NCI-H748 treated with DMSO at 0.1 percent for 48 hours (cell line): Measurements from ENCODE around the gene ROBO1.
"Not testable (repeated sequence)": the region's sequence is repeated elsewhere in the genome, so short reads cannot be mapped to it uniquely, and the experiment has no call there.

Experiments used
- DNase-seq: peaks from one replicate; lab custom pipeline; 2025; lab: John Stamatoyannopoulos, UW

The ROBO1 gene

DNA sequence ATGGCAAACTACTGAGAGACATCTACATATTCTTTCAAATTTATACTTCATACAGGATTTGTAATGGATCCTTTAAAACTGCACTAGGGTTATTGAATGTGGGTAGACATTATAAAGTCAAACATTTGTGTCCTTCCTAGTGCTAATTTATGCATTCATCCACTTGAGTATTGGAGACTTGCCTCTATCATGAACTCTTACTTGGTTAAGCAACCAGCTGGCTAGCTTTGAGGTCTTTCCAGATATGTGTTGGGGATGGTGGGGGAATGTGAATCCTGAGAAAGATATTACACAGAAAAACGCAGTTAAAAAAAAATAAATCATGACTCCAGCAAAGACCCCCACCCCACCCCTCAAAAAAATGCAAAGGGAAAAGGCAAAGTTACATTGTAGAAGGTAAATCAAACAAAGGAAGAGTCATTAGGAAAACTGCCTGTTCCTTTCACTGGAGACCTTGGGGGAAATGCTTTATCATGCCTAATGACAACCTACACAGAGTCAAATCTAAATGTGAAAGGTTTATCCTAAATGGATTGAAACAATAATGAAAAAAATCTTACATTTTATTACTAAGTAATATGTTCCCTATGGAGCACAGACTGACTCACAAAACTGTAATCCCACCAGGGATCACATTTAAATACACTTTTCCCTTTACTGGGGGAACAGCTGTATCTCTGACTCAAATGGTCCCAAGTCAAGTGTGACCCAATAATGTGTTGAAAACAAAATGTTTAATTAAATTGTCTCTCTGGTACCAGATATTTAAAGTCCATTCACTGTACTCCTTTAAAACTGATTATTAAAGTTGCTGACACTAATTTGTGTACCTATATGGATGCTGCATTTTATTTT lies 522.3 kb downstream of the ROBO1 start:
- no peak for DNase-seq

DNA sequence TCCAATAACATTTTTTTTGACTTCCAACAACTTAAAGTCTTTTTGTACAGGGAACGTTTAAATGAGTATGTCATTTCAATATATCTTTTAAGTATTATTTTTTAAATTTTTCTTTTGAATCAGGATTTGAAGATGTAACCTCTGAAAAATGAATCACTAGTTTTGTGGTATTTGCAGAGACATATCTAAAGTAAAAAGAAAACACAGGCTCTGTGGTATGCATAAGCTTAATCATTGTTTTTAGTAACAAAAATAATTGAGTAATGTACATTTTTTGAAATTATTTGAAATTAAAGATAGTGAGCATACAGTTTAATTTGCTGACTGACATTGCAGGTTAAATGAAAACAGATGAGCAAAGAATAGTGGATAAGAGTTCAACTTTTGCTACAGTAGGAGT lies 531.3 kb downstream of the ROBO1 start:
- DNase-seq = no peak

DNA sequence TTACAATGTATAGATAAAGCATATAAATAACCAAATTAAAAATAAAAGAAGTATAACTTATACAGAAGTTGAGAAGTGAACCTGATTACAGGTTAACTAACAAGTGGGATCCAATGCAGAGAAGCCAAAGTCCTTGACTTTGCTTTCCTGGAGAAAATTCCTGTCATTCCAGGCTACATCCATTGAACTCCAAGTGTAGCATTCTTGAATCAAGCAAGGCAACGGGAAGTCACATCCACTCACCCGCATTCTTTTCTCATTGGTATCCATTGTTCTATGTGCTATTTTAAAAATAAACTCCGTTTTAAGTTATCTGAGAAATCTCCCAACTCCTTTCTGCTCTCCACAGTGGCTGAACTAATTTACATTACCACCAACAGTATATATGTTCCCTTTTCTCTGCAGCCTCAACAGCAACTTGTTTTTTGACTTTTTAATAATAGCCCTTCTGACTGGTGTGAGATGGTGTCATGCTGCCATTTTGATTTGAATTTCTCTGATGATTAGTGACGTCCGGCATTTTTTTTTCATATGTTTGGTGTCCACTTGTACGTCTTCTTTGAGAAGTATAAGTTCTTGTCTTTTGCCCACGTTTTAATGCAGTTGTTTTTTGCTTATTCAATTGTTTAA lies 534.3 kb downstream of the ROBO1 start:
- DNase-seq = no peak

DNA sequence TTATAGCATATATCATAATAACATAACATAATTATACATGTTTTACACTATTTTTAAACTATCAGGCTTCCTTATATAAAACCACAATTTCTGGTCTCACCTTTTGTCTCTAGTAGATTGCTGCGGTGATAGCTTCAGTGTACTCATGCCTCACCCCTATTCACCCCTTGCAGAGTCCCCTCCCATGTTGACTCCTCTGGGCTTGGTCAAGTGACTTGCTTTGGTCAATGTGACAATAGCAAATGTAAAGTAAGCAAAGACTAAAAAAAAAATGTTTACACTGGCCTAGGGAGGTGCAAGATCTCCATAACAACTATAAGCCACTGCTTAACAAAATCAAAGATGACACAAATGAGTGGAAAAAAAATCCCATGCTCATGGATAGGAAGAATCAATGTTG lies 537.5 kb downstream of the ROBO1 start:
- no peak for DNase-seq

DNA sequence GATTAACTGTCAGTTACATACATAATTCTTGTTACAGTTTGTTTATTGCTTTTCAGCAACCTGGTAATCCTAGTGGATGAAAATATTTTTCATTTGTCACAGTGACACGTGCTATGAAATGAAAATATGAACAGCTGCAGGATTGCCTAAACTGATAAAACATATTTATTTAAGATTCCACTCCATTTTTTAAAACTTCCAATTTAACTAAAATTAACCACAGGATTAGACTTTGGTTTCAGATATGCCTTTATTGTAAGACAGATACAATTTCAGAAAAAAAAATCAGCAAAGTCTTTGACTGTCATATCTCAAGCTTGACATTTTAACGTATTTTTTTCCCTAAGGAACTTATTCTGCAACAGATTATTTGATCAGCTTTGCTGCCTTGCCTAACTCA lies 550.7 kb downstream of the ROBO1 start:
- no peak for DNase-seq

DNA sequence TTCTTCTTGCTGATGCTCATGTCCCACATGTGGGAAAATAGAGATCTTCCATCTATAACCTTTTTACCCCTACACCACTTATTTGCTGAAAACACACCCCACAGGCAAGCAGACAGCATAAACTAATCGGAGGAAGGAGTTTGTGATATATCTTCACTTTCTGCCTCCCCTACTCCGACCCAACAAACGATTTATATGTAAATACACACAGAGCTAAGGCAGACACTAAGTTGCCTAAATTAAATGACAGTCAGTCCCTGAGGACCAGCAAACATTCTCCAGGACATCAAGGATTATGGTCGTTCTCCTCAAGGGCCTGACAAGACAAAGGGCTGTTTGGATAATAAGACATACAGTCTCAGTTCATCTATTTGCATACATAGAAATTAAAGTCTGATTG lies 552.5 kb downstream of the ROBO1 start:
- no peak for DNase-seq

DNA sequence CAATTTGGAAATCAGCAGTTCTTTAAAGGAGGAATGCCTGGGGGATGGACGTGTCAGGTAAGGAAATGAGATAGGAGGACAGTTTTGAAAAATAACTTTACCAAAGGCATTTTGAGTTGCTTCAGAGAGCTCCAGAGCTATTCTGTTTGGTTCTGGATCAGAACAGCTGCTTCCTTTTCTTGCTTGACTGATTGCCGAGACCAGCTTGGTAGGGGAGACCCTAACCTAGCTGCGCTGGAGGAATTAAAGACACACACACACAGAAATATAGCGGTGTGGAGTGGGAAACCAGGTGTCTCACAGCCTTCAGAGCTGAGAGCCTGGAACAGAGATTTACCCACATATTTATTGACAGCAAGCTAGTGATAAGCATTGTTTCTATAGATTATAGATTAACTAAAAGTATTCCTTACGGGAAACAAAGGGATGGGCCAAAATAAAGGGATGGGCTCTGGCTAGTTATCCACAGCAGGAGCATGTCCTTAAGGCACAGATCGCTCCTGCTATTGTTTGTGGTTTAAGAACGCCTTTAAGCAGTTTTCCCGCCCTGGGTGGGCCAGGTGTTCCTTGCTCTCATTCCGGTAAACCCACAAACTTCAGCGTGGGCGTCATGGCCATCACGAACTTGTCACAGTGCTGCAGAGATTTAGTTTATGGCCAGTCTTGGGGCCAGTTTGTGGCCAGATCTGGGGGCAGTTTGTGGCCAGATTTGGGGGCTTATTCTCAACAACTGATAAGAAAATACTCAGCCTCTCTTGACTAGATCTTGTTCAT lies 556.0 kb downstream of the ROBO1 start:
- no peak for DNase-seq

DNA sequence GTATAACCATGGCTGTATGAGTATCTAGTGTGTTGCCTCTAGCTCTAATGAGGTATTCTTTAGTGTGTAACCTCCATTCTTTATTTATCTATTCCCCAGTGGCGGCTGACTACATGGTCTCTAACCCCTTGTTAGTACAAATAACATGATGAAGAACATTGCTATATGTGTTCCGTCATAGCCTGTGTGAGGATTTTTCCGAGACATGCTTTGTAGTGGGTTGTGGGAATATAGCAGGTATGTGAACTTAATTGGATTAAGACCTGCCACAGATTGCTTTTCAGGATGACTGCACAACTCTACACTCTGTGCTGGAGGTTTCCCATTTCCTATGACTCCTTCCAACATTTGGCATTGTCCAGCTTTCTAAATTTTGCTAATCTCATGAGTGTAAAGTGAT lies 563.4 kb downstream of the ROBO1 start:
- no peak for DNase-seq

DNA sequence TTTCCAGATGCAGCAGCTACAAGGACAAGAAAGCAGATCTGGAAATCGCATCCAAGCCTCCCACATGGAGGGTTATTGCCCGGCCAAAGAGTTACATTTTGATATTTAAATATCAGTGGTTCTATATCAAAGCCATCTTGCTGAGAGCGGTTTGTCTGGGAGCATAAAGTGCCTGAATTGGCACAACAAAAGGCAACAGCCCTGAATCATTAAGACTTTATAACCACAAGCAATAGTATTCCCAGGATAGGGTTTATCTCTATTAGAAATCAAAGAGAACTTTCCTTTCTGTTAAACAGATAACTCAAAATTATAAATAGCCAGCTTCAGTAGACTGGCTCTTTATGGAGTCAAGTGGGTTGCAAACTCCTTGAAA lies 564.7 kb downstream of the ROBO1 start:
- no peak for DNase-seq

DNA sequence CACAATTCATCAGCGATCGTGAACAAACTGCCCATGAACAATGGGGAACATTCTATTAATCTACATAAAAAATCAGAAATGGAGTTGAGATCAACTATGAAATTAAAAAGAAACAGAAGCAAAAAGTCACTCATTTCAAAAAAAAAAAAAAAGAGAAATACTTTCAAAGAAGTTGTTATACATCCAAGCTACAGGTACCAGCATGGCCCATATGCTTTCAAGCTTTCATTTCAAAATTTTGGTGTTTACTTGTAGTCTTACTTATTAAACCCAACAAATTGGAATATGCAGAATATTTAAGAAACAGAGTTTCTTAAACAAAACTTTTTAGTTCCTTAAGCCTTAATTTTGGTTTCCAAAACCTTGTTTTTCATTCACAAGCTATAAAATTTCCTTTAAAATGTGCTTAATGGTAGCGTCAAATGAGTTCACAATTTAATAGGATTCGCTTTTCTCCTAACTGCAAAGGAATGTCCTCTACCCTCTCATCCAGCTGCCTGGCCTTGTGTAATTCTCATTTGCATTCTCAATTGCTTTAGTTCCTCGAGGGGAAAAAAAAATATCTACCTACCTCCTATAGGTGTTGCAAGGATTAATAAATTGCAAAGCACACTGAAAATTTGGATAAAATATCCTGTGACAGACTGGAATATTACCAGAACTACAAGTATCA lies 565.2 kb downstream of the ROBO1 start:
- no peak for DNase-seq

DNA sequence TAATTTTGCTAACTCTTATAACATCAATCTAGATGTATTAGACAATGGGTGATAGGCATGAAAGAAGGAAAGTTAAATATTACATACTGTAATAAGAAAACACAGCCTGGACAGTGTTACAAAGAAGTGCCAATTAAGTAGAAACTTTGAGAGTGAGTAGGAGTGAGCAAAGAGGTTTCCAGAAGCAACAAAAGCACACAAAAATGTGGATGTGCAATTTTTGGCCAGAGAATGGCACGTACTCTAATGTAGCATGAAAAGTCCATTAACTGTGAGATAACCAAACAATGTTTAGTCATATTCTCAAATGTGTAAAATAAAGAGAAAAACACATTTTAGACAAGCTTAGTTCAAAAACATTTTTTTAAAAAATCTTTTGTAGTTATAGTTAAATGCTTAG lies 567.3 kb downstream of the ROBO1 start:
- DNase-seq = no peak

DNA sequence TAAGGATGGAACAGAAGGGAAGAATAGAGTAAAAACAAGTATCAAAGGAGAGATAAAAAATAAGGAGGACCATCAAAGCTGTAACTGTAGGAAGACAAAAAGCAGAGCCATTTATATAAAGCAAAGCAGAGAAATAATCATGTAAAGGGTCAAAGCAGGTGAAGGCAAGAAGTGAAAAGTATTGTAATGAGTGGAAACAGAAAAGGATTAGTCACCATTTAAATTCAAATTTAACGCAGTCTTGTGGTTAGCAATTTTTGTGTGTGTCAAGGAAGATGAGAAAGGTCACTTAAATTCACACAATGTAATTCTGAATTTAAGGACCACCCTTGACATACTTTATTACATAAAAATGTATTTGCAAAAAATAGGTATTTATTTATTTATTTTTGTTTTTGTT lies 567.8 kb downstream of the ROBO1 start:
- DNase-seq = no peak

DNA sequence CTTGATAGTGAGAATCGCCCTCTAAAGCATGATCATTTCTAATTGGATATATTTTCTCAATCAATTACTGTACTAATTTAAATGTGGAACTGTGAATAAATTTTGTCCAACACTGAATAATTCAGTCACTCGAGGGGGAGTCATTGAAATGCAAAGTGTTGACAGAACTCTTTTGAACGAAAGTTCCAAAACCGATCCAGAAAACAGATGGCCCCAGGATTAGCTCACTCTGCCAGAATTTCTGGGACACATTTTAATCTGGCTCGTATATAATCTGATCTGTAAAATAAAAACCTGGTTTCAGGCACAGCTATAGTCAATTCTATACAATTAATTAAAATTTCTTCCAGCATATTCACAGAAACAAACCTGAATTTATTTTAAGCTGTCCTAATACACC lies 580.4 kb downstream of the ROBO1 start:
- DNase-seq = no peak

DNA sequence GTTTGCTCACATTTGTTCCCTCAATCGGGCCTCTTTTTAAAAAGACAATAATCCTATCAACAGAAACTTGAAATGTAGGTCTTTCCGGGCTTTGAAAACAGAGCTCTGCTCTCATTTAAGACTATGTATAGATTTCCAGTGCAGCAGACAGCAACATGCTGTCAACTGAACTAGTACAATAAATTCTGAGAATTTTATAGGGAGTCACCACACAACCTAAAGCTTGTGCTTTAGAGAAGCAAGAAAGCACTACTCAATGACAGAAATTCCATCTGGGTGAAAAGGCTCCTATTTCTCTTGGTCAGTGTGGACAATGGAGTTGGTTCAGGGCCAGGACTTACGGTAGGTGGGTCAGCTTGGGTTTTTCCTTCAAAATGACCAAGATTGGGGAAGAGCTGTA lies 583.5 kb downstream of the ROBO1 start:
- DNase-seq = no peak

DNA sequence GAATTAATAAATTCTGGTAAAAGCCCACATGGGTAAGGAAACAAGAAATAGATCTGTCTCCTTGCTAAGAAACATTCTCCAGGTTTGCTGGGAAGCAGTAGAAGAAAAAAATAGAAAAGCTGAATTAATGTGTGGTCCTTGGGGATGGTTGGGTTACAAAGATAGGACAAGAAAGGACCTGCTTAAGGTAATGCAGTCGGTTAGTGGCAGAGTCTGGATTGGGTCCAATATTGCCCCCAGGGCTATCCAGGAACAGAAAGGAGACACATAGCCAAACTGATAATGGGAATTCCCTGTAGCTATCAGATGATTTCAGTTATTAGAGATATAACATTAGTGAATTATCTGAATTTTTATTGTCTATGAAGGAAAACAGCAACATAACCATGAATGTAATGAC lies 584.3 kb downstream of the ROBO1 start:
- DNase-seq = no peak

DNA sequence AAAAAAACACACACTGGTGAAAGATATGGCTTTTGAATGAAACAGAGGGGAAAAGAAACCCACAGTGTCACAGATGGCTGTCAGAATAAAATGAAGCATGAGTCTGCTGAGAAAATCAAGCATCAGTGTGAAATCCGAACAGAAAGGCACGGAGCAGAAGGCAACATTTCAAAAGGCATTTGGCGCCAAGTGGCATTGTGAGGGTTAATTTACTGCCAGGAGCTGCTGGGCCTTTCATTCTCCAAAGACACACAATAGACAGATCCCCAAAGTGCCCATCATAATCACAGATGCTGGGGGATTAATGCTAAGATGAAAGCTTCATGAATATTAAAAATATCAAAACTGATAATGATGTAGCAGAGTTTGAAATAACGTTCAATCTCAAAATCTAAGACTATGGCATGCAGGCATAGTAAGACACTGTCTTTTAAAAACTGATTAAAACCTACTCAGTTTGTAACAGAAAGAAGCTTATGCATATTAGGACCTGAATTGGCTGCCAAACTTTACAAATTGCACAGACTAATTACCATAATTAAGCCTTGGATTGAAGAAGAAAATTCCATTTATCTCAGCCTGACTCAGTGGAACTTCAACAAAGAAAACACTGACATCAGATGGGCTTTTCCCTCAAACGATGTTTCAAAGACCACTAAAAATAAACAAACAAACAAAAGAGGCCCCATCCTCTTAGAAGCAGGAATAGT lies 589.2 kb downstream of the ROBO1 start:
- DNase-seq = no peak

DNA sequence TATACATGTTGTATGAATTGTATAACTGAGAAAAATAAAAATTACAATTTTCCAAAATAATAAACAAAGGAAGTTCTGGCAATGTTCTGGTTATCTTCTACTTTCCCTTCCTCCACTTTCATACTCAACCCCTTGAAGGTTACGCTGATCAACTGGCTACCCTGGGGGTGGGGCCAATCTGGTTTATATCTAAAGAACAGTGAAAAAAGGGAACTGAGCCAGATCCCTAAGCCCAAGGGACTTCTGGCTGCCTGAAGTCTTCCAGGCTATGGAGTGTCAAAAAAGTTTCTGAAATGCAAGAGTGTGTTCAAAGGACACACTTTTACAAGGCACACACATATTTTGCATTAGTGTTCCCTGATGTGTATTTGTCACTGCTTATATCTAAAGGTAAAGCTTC lies 591.9 kb downstream of the ROBO1 start:
- DNase-seq = no peak

DNA sequence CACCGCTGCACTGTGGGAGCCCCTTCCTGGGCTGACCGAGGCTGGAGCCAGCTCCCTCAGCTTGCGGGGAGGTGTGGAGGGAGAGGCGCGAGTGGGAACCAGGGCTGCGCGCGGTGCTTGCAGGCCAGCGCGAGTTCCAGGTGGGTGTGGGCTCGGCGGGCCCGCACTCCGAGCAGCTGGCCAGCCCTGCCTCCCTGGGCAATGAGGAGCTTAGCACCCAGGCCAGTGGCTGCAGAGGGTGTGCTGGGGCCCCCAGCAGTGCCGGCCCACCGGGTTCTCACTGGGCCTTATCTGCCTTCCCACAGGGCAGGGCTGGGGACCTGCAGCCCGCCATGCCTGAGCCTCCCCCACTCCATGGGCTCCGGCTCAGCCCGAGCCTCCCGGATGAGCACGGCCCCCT lies 594.5 kb downstream of the ROBO1 start:
- not testable (repeated sequence) for DNase-seq

DNA sequence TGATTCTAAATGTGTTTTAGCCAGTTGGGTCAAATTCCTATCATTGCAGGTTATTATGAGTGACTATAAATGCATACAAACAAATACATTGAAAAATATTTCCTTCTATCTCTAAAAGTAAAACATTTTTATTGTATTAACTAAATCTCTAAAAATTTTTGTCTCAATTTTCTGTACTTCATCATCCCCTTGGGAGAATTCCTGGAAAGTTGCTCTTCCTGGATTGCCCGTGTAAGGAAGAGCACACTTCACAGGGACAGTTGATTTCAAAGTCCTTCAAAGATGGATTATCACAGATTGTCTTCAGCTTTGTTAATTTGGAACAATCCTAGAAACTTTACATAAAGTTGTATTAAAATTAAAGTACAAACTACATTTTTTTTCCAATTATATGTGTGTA lies 595.6 kb downstream of the ROBO1 start:
- DNase-seq = no peak

DNA sequence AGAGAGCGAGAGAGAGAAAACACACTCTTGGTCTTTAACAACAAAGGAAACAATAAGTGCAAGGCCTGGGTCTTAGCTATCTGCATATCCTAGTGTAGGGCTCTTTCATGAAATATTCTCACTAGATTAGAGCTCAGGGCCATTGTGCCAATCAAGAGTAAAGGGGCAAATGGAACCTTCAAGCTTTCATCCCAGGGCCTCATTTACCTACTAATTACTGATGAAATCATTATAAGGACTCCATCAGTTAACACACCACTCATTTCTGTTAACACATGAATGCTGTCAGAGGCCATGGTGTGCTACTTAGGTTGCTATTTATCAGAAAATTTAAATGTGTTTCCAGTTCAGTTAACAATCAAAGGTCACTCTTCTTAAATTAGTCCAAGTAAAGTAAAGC lies 597.8 kb downstream of the ROBO1 start:
- no peak for DNase-seq

DNA sequence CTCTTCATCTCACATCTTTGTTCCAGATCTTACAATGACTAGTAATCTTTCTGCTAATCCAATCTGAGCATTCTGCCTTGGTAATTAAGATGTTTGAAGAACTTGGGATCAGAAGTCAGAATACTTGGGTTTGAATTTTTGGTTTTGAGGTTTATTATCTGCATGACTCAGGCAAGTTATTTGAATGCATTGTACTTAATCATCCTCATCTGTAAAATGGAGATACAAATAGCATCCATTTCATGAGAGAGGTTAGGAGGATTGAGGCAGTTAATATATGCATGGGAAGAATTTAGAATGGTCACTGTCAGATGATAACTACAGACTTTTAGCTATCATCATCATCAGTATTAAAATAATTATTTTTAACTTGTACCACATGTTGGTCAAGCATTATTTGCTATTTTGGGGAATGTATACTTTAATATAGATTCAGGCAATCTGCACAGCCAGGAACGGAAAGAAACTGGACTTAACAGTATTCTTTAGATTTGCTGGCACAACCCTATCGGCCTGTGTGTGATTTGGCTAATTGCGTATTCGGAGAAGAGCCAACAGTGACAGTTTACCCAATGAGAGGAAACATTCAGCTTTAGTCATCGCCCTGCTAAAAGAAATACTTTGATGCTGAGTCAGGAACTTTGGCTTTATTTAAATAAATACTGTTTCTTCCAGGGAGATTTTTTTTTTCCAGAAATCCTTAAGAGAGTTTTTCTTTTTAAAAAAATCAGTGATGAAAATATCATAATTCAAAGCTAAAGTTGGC lies 600.0 kb downstream of the ROBO1 start:
- DNase-seq = no peak
